H9 (cell line): ENCODE results near the gene NRP1. TPM values are rescaled to one million over a fixed set of nuclear protein-coding genes. Genes with fewer than 3 reads are reported as not detected.

Experiments
- DNase-seq: peaks from one replicate; pipeline ENCODE4 v3.0.0-alpha.2; 2017
- H2AFZ ChIP-seq: one replicate; pipeline ENCODE4 v1.6.1; 2013; ENCODE audit warnings: mild to moderate bottlenecking, low read length, control low read depth, moderate library complexity
- H2AK5ac ChIP-seq: 2 replicates; pipeline ENCODE4 v1.6.1; 2013; ENCODE audit warnings: low read length, control low read depth, mixed read lengths; ENCODE audit not compliant: insufficient read length
- H2BK120ac ChIP-seq: one replicate; pipeline ENCODE4 v1.6.1; 2013; ENCODE audit warnings: low read depth, mild to moderate bottlenecking, low read length, control low read depth, inconsistent platforms; ENCODE audit not compliant: poor library complexity, severe bottlenecking
- H2BK12ac ChIP-seq: 2 replicates; pipeline ENCODE4 v1.6.1; 2013; ENCODE audit warnings: low read length, control low read depth, mixed read lengths, low read depth; ENCODE audit not compliant: insufficient read length
- H2BK15ac ChIP-seq: 2 replicates; pipeline ENCODE4 v1.6.1; 2013; ENCODE audit warnings: low read depth, low read length, control low read depth
- H2BK20ac ChIP-seq: one replicate; pipeline ENCODE4 v1.6.1; 2013; ENCODE audit warnings: low read depth, mild to moderate bottlenecking, low read length, control low read depth, inconsistent platforms; ENCODE audit not compliant: poor library complexity, severe bottlenecking
- H2BK5ac ChIP-seq: 2 replicates; pipeline ENCODE4 v1.6.1; 2013; ENCODE audit warnings: low read length, control low read depth, mixed read lengths; ENCODE audit not compliant: insufficient read length
- H3K14ac ChIP-seq: 2 replicates; pipeline ENCODE4 v1.6.1; 2013; ENCODE audit warnings: low read length, control low read depth; ENCODE audit not compliant: insufficient read depth
- H3K18ac ChIP-seq: 2 replicates; pipeline ENCODE4 v1.6.1; 2013; ENCODE audit warnings: low read depth, mild to moderate bottlenecking, mixed read lengths, low read length, control low read depth; ENCODE audit not compliant: insufficient read length
- H3K23ac ChIP-seq: 2 replicates; pipeline ENCODE4 v1.6.1; 2013; ENCODE audit warnings: low read length, control low read depth, mixed read lengths, low read depth; ENCODE audit not compliant: insufficient read length
- H3K23me2 ChIP-seq: 2 replicates; pipeline ENCODE4 v1.6.1; 2013; ENCODE audit warnings: low read depth, mild to moderate bottlenecking, mixed read lengths, low read length, control low read depth; ENCODE audit not compliant: insufficient read length, poor library complexity, severe bottlenecking
- H3K27ac ChIP-seq: 2 replicates; pipeline ENCODE4 v1.5.1; 2013; ENCODE audit warnings: low read length, control low read depth, mixed read lengths, low read depth; ENCODE audit not compliant: insufficient read length
- H3K27me3 ChIP-seq: 2 replicates; pipeline ENCODE4 v1.6.1; 2013; ENCODE audit warnings: low read length, control low read depth, inconsistent platforms; ENCODE audit not compliant: insufficient read depth
- H3K4ac ChIP-seq: 2 replicates; pipeline ENCODE4 v1.6.1; 2013; ENCODE audit warnings: low read depth, mild to moderate bottlenecking, control low read depth, inconsistent platforms, low read length, moderate library complexity
- H3K4me1 ChIP-seq: 2 replicates; pipeline ENCODE4 v1.6.1; 2013; ENCODE audit warnings: low read length, control low read depth, inconsistent platforms; ENCODE audit not compliant: insufficient read depth
- H3K4me2 ChIP-seq: 2 replicates; pipeline ENCODE4 v1.6.1; 2013; ENCODE audit warnings: low read length, control low read depth, mixed read lengths; ENCODE audit not compliant: insufficient read length, insufficient read depth
- H3K56ac ChIP-seq: 2 replicates; pipeline ENCODE4 v1.6.1; 2013; ENCODE audit warnings: low read depth, mild to moderate bottlenecking, mixed read lengths, low read length, control low read depth; ENCODE audit not compliant: insufficient read length
- H3K79me1 ChIP-seq: 2 replicates; pipeline ENCODE4 v1.6.1; 2013; ENCODE audit warnings: low read depth, mild to moderate bottlenecking, moderate library complexity, low read length, control low read depth, inconsistent platforms; ENCODE audit not compliant: insufficient read depth, poor library complexity, severe bottlenecking
- H3K79me2 ChIP-seq: 2 replicates; pipeline ENCODE4 v1.6.1; 2013; ENCODE audit warnings: low read length, control low read depth, inconsistent platforms; ENCODE audit not compliant: insufficient read depth
- H3K9ac ChIP-seq: 2 replicates; pipeline ENCODE4 v1.6.1; 2013; ENCODE audit warnings: low read length, control low read depth, mixed read lengths; ENCODE audit not compliant: insufficient read length; ENCODE audit errors: extremely low read depth
- H3K9me3 ChIP-seq: one replicate; pipeline ENCODE4 v1.6.1; 2013; ENCODE audit warnings: low read depth, low read length, inconsistent platforms; ENCODE audit not compliant: control insufficient read depth
- H3T11ph ChIP-seq: one replicate; pipeline ENCODE4 v1.6.1; 2013; ENCODE audit warnings: mild to moderate bottlenecking, low read length, control low read depth, inconsistent platforms
- H4K20me1 ChIP-seq: one replicate; pipeline ENCODE4 v1.6.1; 2013; ENCODE audit not compliant: control insufficient read depth, insufficient read length, insufficient read depth
- H4K5ac ChIP-seq: 2 replicates; pipeline ENCODE4 v1.6.1; 2013; ENCODE audit warnings: low read depth, mild to moderate bottlenecking, mixed read lengths, low read length, control low read depth; ENCODE audit not compliant: insufficient read length
- H4K8ac ChIP-seq: replicated peaks from 2 replicates; pipeline ENCODE4 v1.6.1; 2013; ENCODE audit warnings: low read length, control low read depth, mixed read lengths, low read depth; ENCODE audit not compliant: insufficient read length
- H4K91ac ChIP-seq: 2 replicates; pipeline ENCODE4 v1.6.1; 2013; ENCODE audit warnings: low read depth, mild to moderate bottlenecking, moderate library complexity, mixed read lengths, low read length, control low read depth; ENCODE audit not compliant: insufficient read length
- H3K27ac Mint-ChIP-seq, 3 experiments: 2 replicates in 2 of 3; 3 replicates in 1 of 3; pipeline ENCODE4 v1.8.0; 2020 to 2021; ENCODE audit warnings: mixed read lengths in 3 of 3, mild to moderate bottlenecking in 1 of 3, moderate library complexity in 1 of 3
- H3K27me3 Mint-ChIP-seq: 2 replicates; pipeline ENCODE4 v1.8.0; 2021; ENCODE audit warnings: low read depth, mild to moderate bottlenecking, moderate library complexity, mixed read lengths
- H3K36me3 Mint-ChIP-seq, 3 experiments: 2 replicates in 2 of 3; 3 replicates in 1 of 3; pipeline ENCODE4 v1.8.0; 2020 to 2021; ENCODE audit warnings: low read depth in 3 of 3, mixed read lengths in 3 of 3; ENCODE audit not compliant: insufficient read depth in 1 of 3
- H3K4me1 Mint-ChIP-seq, 2 experiments: 2 replicates each; pipeline ENCODE4 v1.8.0; 2020; ENCODE audit warnings: mixed read lengths in 2 of 2
- H3K4me3 Mint-ChIP-seq, 2 experiments: 2 replicates in 1 of 2; 3 replicates in 1 of 2; pipeline ENCODE4 v1.8.0; 2020 to 2021; ENCODE audit warnings: mild to moderate bottlenecking in 2 of 2, mixed read lengths in 2 of 2, moderate library complexity in 1 of 2
- H3K9me3 Mint-ChIP-seq, 2 experiments: 2 replicates in 1 of 2; 3 replicates in 1 of 2; pipeline ENCODE4 v1.8.0; 2020; ENCODE audit warnings: mild to moderate bottlenecking in 2 of 2, mixed read lengths in 2 of 2, moderate library complexity in 1 of 2
- WGBS: extraction: QIAGEN DNeasy Blood & Tissue Kit; methylation state at CpG from one replicate; pipeline ENCODE4 v1.1.7; 2013; ENCODE audit warnings: missing lambda C conversion rate, low lambda C conversion rate, mixed read lengths; ENCODE audit not compliant: insufficient read length; ENCODE audit errors: extremely low coverage; 5-methylcytosine and 5-hydroxymethylcytosine counted together
- total RNA-seq: library from RNA; stranded (reverse); gene quantifications from 2 replicates; pipeline ENCODE4 v1.2.1, GENCODE V29; 2021
- TF ChIP-seq, protein P1 (sequence below): fragments of 200-600 bp; sonication (generic); conservative IDR thresholded peaks from 3 replicates; pipeline ENCODE4 v1.8.0; 2021; ENCODE audit warnings: antibody characterized with exemption, mild to moderate bottlenecking

NRP1 gene
- total RNA-seq, 1 experiment from 2014 or later = 4.6 TPM

DNA sequence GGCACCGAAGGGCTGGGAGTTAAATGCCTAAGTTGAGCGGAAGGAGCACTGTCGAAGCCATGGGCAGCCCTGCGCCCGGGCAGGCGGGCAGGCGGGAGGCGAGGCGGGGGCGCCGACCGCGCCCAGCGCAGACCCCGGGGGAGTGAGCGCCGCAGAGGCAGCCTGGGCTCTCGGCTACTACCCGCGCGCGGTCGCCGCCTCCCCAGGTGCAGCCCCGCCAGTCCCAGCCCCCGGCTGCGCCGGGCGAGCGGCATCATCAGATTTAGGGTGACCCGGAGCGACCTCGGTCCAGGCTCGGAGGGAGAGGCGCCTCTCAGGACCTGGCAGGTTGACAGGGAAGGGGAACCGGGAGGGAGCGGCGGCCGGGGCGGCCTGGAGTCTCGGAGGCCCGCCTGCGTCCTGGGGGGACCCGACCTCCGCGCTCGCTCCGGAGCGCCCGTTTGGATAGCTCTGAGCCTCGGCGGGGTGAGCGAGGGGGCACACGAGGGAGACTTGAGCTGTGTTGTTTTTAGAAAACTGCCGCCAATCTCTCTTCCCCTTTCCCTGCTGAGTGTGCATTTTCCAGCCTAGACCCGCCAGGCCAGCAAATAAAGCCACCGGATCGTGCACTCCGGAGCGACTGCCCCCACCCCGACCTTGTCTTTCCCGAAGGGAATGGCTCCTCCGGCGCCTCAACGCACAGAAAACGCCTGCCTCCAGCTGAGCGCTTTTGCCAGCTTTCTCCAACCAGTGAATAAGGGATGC lies 2.3 kb upstream of the NRP1 start:
- no peak overlapping the region for H4K91ac ChIP-seq
- H3T11ph ChIP-seq = no peak overlapping the region
- peak; percentile 48 for DNase-seq
- H3K56ac ChIP-seq = no peak overlapping the region
- no peak overlapping the region for H3K27ac ChIP-seq
- no peak overlapping the region for H3K14ac ChIP-seq
- peak overlapping the region; percentile 76 to 91 for H3K4me3 Mint-ChIP-seq
- no peak overlapping the region for H2BK15ac ChIP-seq
- no peaks in the 10 kb centered on the region for H3K36me3 Mint-ChIP-seq
- no peak overlapping the region for H2AFZ ChIP-seq
- no peak overlapping the region for H3K23ac ChIP-seq
- H2BK20ac ChIP-seq = no peak overlapping the region
- H4K20me1 ChIP-seq = no peaks in the 10 kb centered on the region
- H2BK12ac ChIP-seq = no peak overlapping the region
- no peak overlapping the region for H2AK5ac ChIP-seq
- H3K23me2 ChIP-seq = peaks cover 27% of the 10 kb centered on the region
- H2BK120ac ChIP-seq = no peak overlapping the region
- TF ChIP-seq, protein P1, sequence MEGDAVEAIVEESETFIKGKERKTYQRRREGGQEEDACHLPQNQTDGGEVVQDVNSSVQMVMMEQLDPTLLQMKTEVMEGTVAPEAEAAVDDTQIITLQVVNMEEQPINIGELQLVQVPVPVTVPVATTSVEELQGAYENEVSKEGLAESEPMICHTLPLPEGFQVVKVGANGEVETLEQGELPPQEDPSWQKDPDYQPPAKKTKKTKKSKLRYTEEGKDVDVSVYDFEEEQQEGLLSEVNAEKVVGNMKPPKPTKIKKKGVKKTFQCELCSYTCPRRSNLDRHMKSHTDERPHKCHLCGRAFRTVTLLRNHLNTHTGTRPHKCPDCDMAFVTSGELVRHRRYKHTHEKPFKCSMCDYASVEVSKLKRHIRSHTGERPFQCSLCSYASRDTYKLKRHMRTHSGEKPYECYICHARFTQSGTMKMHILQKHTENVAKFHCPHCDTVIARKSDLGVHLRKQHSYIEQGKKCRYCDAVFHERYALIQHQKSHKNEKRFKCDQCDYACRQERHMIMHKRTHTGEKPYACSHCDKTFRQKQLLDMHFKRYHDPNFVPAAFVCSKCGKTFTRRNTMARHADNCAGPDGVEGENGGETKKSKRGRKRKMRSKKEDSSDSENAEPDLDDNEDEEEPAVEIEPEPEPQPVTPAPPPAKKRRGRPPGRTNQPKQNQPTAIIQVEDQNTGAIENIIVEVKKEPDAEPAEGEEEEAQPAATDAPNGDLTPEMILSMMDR = no peak
- no peak overlapping the region for H3K9ac ChIP-seq
- H3K27me3 ChIP-seq = peaks cover 11% of the 10 kb centered on the region; the same call in 1 of the 2 replicates
- no peak overlapping the region for H3K18ac ChIP-seq
- no peaks in the 10 kb centered on the region for H3K9me3 ChIP-seq
- no peak overlapping the region for H2BK5ac ChIP-seq
- no peaks in the 10 kb centered on the region for H3K79me1 ChIP-seq
- H3K4ac ChIP-seq = no peak overlapping the region
- no peak overlapping the region for H4K8ac ChIP-seq
- H3K4me1 ChIP-seq = no peaks in the 10 kb centered on the region
- H3K4me2 ChIP-seq = peak overlapping the region; percentile 63
- H4K5ac ChIP-seq = no peak overlapping the region
- H3K27me3 Mint-ChIP-seq = peaks cover 75% of the 10 kb centered on the region
- no peak overlapping the region for H3K27ac Mint-ChIP-seq
- no peaks in the 10 kb centered on the region for H3K79me2 ChIP-seq
- WGBS = no CpG with 5 or more reads among the region's 67 CpGs
- H3K9me3 Mint-ChIP-seq = no peaks in the 10 kb centered on the region; a peak in 2 of 5 replicates
- H3K4me1 Mint-ChIP-seq = peaks cover 23 to 33% of the 10 kb centered on the region in 2 experiments
